Suprapubic skin (tissue), 3 donors: ENCODE results near the gene MYO5A.

Experiments used
- CTCF ChIP-seq, 2 donors: fragments of 200-600 bp in 1 of 2; fragments of 450-650 bp in 1 of 2; sonication (generic) in 1 of 2; IDR thresholded peaks; one replicate each; pipeline ENCODE4 v1.5.1; 2016 to 2019; ENCODE audit warnings: antibody characterized with exemption in 2 of 2, mild to moderate bottlenecking in 1 of 2, moderate library complexity in 1 of 2
- POLR2AphosphoS5 ChIP-seq, 3 donors: sonication (generic); formaldehyde crosslinking; IDR thresholded peaks; one replicate each; pipeline ENCODE4 v1.6.1; 2017; ENCODE audit warnings: antibody characterized with exemption in 3 of 3

GRCh38 chr15:52498706-52499105 is 30.0 kb downstream of the MYO5A start:
- no peak for TF ChIP-seq CTCF (IDR thresholded peaks at IDR 0.05)
- TF ChIP-seq POLR2AphosphoS5 (IDR thresholded peaks at IDR 0.05), result no peak
